ENCODE measurements around the gene KCNK16.

KCNK16 gene

GRCh38 chr6:39296745-39297640 is 25.5 kb downstream of the KCNK16 start:
- H3K4me2 ChIP-seq (ENCODE audit: low read length): no peak overlapping the region

GRCh38 chr6:39295611-39296011 is 26.9 kb downstream of the KCNK16 start:
- Histone ChIP-seq H3K27me3 (ENCODE audit: control insufficient read depth, low read length) (no peaks in the 10 kb centered on the region), H3F3A (ENCODE audit: control insufficient read depth, insufficient read depth) (no peaks in the 10 kb centered on the region), H3K4me3 (ENCODE audit: low read length) (no peak overlapping the region), H3K36me3 (ENCODE audit: control insufficient read depth, low read length) (no peaks in the 10 kb centered on the region), H3K4me2 (ENCODE audit: low read length) (no peak overlapping the region), H3K27ac (ENCODE audit: low read depth, low read length) (no peak overlapping the region), H3K4me1 (ENCODE audit: control insufficient read depth, low read length) (no peaks in the 10 kb centered on the region), H4K20me1 (ENCODE audit: control insufficient read depth, insufficient read depth, low read depth, low read length) (no peaks in the 10 kb centered on the region), H3K9me2 (replicated peaks; ENCODE audit: control insufficient read depth, low read length) (no peaks in the 10 kb centered on the region), H3K79me2 (ENCODE audit: control insufficient read depth, low read length) (no peaks in the 10 kb centered on the region), H3K9me3 (ENCODE audit: control insufficient read depth, insufficient read depth, low read length) (no peaks in the 10 kb centered on the region)
- TF ChIP-seq EZH2phosphoT487 (IDR thresholded peaks at IDR 0.05; ENCODE audit: borderline replicate concordance, low read length) (no peak), CTCF (IDR thresholded peaks at IDR 0.05; ENCODE audit: low read depth, low read length, poor library complexity, severe bottlenecking) (no peak)

More at GRCh38 chr6:39296745-39297640, 25.5 kb downstream of the KCNK16 start:
- H3K9me2 ChIP-seq (replicated peaks; ENCODE audit: control insufficient read depth, low read length): no peaks in the 10 kb centered on the region
- H3K4me3 ChIP-seq (ENCODE audit: low read length): no peak overlapping the region
- TF ChIP-seq EZH2phosphoT487 (IDR thresholded peaks at IDR 0.05; ENCODE audit: borderline replicate concordance, low read length) (no peak), CTCF (IDR thresholded peaks at IDR 0.05; ENCODE audit: low read depth, low read length, poor library complexity, severe bottlenecking) (no peak)
- no peaks in the 10 kb centered on the region for H4K20me1 ChIP-seq (ENCODE audit: control insufficient read depth, insufficient read depth, low read depth, low read length)
- H3K36me3 ChIP-seq (ENCODE audit: control insufficient read depth, low read length): no peaks in the 10 kb centered on the region
- no peaks in the 10 kb centered on the region for H3K9me3 ChIP-seq (ENCODE audit: control insufficient read depth, insufficient read depth, low read length)
- no peaks in the 10 kb centered on the region for H3K27me3 ChIP-seq (ENCODE audit: control insufficient read depth, low read length)
- H3F3A ChIP-seq (ENCODE audit: control insufficient read depth, insufficient read depth): no peaks in the 10 kb centered on the region
- no peaks in the 10 kb centered on the region for H3K79me2 ChIP-seq (ENCODE audit: control insufficient read depth, low read length)
- no peaks in the 10 kb centered on the region for H3K4me1 ChIP-seq (ENCODE audit: control insufficient read depth, low read length)
- H3K27ac ChIP-seq (ENCODE audit: low read depth, low read length): no peak overlapping the region

GRCh38 chr6:39294899-39295298 is 27.6 kb downstream of the KCNK16 start:
- no peaks in the 10 kb centered on the region for H3K79me2 ChIP-seq (ENCODE audit: control insufficient read depth, low read length)
- H3K36me3 ChIP-seq (ENCODE audit: control insufficient read depth, low read length): no peaks in the 10 kb centered on the region
- H3K27me3 ChIP-seq (ENCODE audit: control insufficient read depth, low read length): no peaks in the 10 kb centered on the region
- no peaks in the 10 kb centered on the region for H3K4me1 ChIP-seq (ENCODE audit: control insufficient read depth, low read length)
- H3K9me2 ChIP-seq (replicated peaks; ENCODE audit: control insufficient read depth, low read length): no peaks in the 10 kb centered on the region
- no peak overlapping the region for H3K4me2 ChIP-seq (ENCODE audit: low read length)
- TF ChIP-seq CTCF (IDR thresholded peaks at IDR 0.05; ENCODE audit: low read depth, low read length, poor library complexity, severe bottlenecking) (no peak), EZH2phosphoT487 (IDR thresholded peaks at IDR 0.05; ENCODE audit: borderline replicate concordance, low read length) (no peak)
- no peaks in the 10 kb centered on the region for H3F3A ChIP-seq (ENCODE audit: control insufficient read depth, insufficient read depth)
- H3K4me3 ChIP-seq (ENCODE audit: low read length): no peak overlapping the region
- H3K27ac ChIP-seq (ENCODE audit: low read depth, low read length): no peak overlapping the region
- no peaks in the 10 kb centered on the region for H3K9me3 ChIP-seq (ENCODE audit: control insufficient read depth, insufficient read depth, low read length)
- no peaks in the 10 kb centered on the region for H4K20me1 ChIP-seq (ENCODE audit: control insufficient read depth, insufficient read depth, low read depth, low read length)

Data from DOHH2 (cell line).